Inflammatory macrophage treated with lipopolysaccharide for 1 hour (primary cell): ENCODE data around the gene MTMR10.
A peak's percentile ranks its signal among the peaks of the same experiment; 100 is the strongest.

Experiments
- DNase-seq, 2 donors: peaks; one replicate each; pipeline ENCODE4 v3.0.0-alpha.2; 2020 to 2022

The MTMR10 gene

GRCh38 chr15:30991255-30992235 lies at the start of gene MTMR10:
Gene MTMR10 (minus strand): TSS chr15:30991628. CDS start chr15:30991506, 122 bp downstream.
- peak; percentile 77 to 80 for DNase-seq

GRCh38 chr15:31040611-31041010 lies 49.2 kb upstream of the MTMR10 start:
- DNase-seq = no peak

GRCh38 chr15:31039961-31040360 lies 48.5 kb upstream of the MTMR10 start:
- no peak for DNase-seq

- no peak for DNase-seq
These were observed 46.5 kb upstream of the MTMR10 start for GRCh38 chr15:31037731-31038477.

GRCh38 chr15:31036783-31037182 lies 45.4 kb upstream of the MTMR10 start:
- no peak for DNase-seq

GRCh38 chr15:31035610-31036009 lies 44.2 kb upstream of the MTMR10 start:
- DNase-seq = no peak

- no peak for DNase-seq
These were observed 42.7 kb upstream of the MTMR10 start for GRCh38 chr15:31034152-31034551.

GRCh38 chr15:31032961-31033371 lies 41.5 kb upstream of the MTMR10 start:
- no peak for DNase-seq

GRCh38 chr15:31031471-31032067 lies 40.1 kb upstream of the MTMR10 start:
- DNase-seq = peak in 1 of 2 donors; percentile 16

GRCh38 chr15:31027910-31028578 lies 36.6 kb upstream of the MTMR10 start:
- no peak for DNase-seq

- DNase-seq = no peak
These were observed 34.6 kb upstream of the MTMR10 start for GRCh38 chr15:31025996-31026395.

GRCh38 chr15:31024979-31025378 lies 33.6 kb upstream of the MTMR10 start:
- DNase-seq = no peak

- DNase-seq = no peak
These were observed 32.9 kb upstream of the MTMR10 start for GRCh38 chr15:31024330-31024729.

GRCh38 chr15:31023841-31024240 lies 32.4 kb upstream of the MTMR10 start:
- DNase-seq = no peak

GRCh38 chr15:31021067-31021665 lies 29.7 kb upstream of the MTMR10 start:
- DNase-seq = no peak

GRCh38 chr15:31020542-31020941 lies 29.1 kb upstream of the MTMR10 start:
- DNase-seq = no peak

GRCh38 chr15:31019986-31020385 lies 28.6 kb upstream of the MTMR10 start:
- DNase-seq = no peak

GRCh38 chr15:31017311-31017710 lies 25.9 kb upstream of the MTMR10 start:
- no peak for DNase-seq

- DNase-seq = no peak
These were observed 25.1 kb upstream of the MTMR10 start for GRCh38 chr15:31016446-31016915.

GRCh38 chr15:31014608-31014925 lies 23.1 kb upstream of the MTMR10 start:
- no peak for DNase-seq

GRCh38 chr15:31013863-31014607 lies 22.6 kb upstream of the MTMR10 start:
- DNase-seq = peak; percentile 13 to 16

GRCh38 chr15:31012455-31012854 lies 21.0 kb upstream of the MTMR10 start:
- DNase-seq = no peak
